Measurements from ENCODE around the gene LAMC1.

LAMC1 gene

DNA sequence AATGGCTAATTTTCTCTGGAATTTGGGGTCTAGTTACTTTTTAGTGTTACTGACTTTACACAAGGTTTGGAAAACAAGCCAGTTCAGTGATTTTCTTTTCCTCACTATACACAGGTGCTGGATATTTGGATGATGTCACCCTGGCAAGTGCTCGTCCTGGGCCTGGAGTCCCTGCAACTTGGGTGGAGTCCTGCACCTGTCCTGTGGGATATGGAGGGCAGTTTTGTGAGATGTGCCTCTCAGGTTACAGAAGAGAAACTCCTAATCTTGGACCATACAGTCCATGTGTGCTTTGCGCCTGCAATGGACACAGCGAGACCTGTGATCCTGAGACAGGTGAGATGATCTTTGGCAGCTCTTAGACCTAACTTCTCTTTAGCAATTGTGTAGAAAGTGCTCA, 98.4 kb downstream of the LAMC1 start:
- H3K4me3 ChIP-seq (ENCODE audit: low read depth, low read length): no peak overlapping the region
- no peak for DNase-seq (ENCODE audit: low read depth)
- no peak for TF ChIP-seq MYC (IDR thresholded peaks at IDR 0.05; ENCODE audit: low read depth, low read length)
- TF ChIP-seq, protein P1, sequence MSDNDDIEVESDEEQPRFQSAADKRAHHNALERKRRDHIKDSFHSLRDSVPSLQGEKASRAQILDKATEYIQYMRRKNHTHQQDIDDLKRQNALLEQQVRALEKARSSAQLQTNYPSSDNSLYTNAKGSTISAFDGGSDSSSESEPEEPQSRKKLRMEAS (IDR thresholded peaks at IDR 0.05; ENCODE audit: low read depth, low read length): no peak
- TF ChIP-seq, protein P2, sequence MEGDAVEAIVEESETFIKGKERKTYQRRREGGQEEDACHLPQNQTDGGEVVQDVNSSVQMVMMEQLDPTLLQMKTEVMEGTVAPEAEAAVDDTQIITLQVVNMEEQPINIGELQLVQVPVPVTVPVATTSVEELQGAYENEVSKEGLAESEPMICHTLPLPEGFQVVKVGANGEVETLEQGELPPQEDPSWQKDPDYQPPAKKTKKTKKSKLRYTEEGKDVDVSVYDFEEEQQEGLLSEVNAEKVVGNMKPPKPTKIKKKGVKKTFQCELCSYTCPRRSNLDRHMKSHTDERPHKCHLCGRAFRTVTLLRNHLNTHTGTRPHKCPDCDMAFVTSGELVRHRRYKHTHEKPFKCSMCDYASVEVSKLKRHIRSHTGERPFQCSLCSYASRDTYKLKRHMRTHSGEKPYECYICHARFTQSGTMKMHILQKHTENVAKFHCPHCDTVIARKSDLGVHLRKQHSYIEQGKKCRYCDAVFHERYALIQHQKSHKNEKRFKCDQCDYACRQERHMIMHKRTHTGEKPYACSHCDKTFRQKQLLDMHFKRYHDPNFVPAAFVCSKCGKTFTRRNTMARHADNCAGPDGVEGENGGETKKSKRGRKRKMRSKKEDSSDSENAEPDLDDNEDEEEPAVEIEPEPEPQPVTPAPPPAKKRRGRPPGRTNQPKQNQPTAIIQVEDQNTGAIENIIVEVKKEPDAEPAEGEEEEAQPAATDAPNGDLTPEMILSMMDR (IDR thresholded peaks at IDR 0.05; ENCODE audit: low read depth, low read length): no peak
- no peak for TF ChIP-seq POLR2A (IDR thresholded peaks at IDR 0.05; ENCODE audit: extremely low read depth, insufficient read length)

DNA sequence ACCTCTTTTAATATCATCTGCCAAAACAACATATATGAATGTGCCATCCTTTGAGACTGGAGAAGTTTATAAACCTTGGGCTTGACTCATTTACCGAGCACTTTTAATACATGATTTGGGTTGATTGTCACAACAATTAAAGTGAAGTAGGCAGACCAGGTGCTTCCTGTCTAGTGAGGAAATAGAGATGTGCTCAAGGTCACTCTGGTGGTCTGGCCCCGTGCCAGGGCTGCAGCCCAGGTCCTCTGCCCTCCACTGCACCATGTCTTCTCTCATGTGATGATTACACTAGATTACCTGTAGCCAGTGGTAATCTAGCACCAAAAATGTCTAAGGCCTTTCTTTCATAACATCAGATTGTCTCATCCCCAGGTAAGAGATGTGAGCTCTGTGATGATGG, 101.0 kb downstream of the LAMC1 start:
- DNase-seq (ENCODE audit: low read depth): no peak
- H3K4me3 ChIP-seq (ENCODE audit: low read depth, low read length): no peak overlapping the region
- no peak for TF ChIP-seq POLR2A (IDR thresholded peaks at IDR 0.05; ENCODE audit: extremely low read depth, insufficient read length)
- no peak for TF ChIP-seq MYC (IDR thresholded peaks at IDR 0.05; ENCODE audit: low read depth, low read length)
- TF ChIP-seq, protein P2 (IDR thresholded peaks at IDR 0.05; ENCODE audit: low read depth, low read length): no peak
- TF ChIP-seq, protein P1 (IDR thresholded peaks at IDR 0.05; ENCODE audit: low read depth, low read length): no peak

DNA sequence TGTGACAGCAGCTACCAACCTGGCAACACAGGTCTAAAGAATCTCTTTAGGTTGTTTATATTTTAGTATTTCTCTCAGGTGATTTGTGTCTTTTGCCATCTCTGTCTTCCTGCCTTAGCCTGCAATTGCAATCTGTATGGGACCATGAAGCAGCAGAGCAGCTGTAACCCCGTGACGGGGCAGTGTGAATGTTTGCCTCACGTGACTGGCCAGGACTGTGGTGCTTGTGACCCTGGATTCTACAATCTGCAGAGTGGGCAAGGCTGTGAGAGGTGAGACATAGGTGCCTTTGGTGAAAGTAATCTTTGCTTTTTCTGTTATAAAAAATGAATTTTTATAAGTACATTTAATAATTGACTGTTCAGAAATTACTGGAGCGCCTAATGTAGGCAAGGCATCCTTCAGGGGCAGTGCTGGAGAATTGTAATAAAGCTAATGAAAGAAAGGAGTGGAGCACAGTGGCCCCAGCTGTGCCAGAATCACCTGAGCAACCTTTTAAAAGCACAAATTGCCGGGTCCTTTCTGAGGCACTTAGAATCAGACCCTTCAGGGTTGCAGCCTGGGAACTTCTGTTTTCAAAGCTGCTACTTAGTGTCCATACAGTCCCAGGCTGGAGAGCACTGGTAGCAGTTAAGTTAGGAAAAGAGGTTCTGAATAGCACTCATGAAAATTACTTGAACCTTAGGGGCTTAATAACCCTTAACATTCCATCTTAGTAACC, 102.2 kb downstream of the LAMC1 start:
- TF ChIP-seq, protein P1 (IDR thresholded peaks at IDR 0.05; ENCODE audit: low read depth, low read length): no peak
- TF ChIP-seq POLR2A (IDR thresholded peaks at IDR 0.05; ENCODE audit: extremely low read depth, insufficient read length) (no peak), MYC (IDR thresholded peaks at IDR 0.05; ENCODE audit: low read depth, low read length) (no peak)
- TF ChIP-seq, protein P2 (IDR thresholded peaks at IDR 0.05; ENCODE audit: low read depth, low read length): no peak
- DNase-seq (ENCODE audit: low read depth): no peak
- H3K4me3 ChIP-seq (ENCODE audit: low read depth, low read length): no peak overlapping the region

DNA sequence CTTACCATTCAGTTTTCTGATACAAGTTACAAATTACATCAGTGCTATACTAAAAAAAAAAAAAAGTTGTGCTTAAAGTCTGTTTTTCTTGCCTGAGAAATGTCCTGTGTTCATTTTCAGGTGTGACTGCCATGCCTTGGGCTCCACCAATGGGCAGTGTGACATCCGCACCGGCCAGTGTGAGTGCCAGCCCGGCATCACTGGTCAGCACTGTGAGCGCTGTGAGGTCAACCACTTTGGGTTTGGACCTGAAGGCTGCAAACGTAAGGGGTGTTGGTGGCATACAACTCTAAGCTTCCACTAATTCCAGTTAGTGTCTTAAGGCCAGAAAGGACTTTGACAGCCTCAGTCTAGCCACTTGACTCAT, 102.8 kb downstream of the LAMC1 start:
- DNase-seq (ENCODE audit: low read depth): no peak
- TF ChIP-seq POLR2A (IDR thresholded peaks at IDR 0.05; ENCODE audit: extremely low read depth, insufficient read length) (no peak), MYC (IDR thresholded peaks at IDR 0.05; ENCODE audit: low read depth, low read length) (no peak)
- TF ChIP-seq, protein P1 (IDR thresholded peaks at IDR 0.05; ENCODE audit: low read depth, low read length): no peak
- TF ChIP-seq, protein P2 (IDR thresholded peaks at IDR 0.05; ENCODE audit: low read depth, low read length): no peak
- H3K4me3 ChIP-seq (ENCODE audit: low read depth, low read length): no peak overlapping the region

DNA sequence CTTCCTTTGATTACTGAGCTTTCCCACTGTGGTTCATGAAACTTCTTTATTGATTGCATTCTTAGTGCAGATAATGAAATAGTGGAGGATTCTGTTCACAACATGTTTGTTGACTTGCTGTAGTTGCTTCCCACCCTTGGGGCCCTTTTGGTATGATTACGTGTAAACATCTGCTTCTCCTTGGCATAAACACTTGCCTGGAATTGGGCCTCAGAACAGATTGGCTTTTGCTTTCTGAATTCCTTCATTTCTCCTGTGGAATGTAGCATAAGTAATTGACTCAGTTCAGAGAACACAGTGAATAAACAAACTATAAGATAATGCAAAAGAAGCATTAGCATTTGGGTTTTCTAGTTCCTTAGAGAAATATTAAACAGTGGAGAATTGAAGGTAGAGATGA, 103.3 kb downstream of the LAMC1 start:
- TF ChIP-seq, protein P1 (IDR thresholded peaks at IDR 0.05; ENCODE audit: low read depth, low read length): no peak
- TF ChIP-seq POLR2A (IDR thresholded peaks at IDR 0.05; ENCODE audit: extremely low read depth, insufficient read length) (no peak), MYC (IDR thresholded peaks at IDR 0.05; ENCODE audit: low read depth, low read length) (no peak)
- TF ChIP-seq, protein P2 (IDR thresholded peaks at IDR 0.05; ENCODE audit: low read depth, low read length): no peak
- no peak overlapping the region for H3K4me3 ChIP-seq (ENCODE audit: low read depth, low read length)
- no peak for DNase-seq (ENCODE audit: low read depth)
